CD4-positive, alpha-beta T cell treated with Interleukin-12 subunit alpha and Interleukin-12 subunit beta, for 1 hour (primary cell): ENCODE data around the gene SLC35E1.
A peak's percentile ranks its signal among the peaks of the same experiment; 100 is the strongest.

Experiments
- DNase-seq: peaks from one replicate; pipeline ENCODE4 v3.0.0-alpha.2; 2020

Gene SLC35E1

DNA sequence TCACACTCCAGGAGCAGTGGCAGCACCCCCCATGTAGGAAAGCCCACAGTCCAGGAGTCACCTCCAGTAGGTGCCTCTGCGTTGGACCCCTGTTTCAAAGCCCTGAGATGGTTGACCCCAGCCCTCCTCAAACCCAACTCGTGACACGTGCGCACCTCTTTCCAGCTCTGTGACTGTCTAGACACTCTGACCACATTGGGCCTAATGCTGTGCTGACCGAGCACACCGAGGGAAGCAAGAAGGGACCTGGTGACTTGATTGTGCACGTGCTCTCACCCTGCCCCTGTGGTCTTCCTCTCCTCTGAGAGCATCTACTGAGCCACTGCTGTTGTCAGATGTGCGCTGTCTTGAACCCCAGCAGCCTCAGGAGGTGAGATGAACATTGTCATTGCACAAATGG is 22.9 kb upstream of the SLC35E1 start:
- no peak for DNase-seq

DNA sequence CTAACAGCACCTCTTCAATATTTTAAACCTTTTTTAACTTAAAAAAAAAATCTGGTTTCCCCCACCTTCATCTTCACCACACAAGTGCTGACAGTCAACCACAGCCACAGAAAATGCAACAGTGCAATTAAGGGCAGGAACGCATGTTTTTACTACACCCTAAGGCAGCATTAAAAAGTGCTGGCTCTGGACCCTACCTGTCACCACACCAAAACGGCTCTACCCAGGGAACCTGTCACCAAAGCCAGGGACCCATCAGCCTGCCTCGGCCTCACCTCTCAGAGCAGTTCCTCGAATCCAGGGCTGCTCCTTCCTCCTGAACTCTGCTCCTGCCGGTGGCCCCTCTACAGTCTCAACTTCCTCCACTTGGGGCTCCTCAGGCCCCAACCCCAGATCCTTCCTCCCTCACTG is 22.5 kb upstream of the SLC35E1 start:
- DNase-seq = peak; percentile 63

DNA sequence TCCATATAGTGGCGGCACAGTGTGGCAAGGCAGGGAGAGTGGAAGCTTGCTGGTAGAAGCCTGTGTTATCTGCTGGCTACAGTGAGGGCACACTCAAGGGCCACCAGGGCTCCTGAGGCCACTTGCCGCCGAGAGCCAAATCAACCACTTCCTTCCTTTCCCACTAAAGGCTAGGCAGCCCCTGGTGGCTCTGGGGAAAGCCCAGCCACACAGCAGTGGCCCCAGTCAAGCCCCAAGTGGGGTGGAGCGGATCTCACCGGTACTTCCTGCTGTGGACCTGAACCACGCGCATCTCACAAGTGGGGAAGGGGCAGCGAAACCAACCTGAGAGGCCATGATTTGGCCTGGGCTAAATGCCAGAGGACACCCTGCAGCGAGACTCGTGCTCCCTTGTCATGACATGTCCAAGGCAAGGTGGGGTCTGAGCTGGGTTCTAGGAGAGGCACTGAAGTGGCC is 21.9 kb upstream of the SLC35E1 start:
- DNase-seq = peak; percentile 70

DNA sequence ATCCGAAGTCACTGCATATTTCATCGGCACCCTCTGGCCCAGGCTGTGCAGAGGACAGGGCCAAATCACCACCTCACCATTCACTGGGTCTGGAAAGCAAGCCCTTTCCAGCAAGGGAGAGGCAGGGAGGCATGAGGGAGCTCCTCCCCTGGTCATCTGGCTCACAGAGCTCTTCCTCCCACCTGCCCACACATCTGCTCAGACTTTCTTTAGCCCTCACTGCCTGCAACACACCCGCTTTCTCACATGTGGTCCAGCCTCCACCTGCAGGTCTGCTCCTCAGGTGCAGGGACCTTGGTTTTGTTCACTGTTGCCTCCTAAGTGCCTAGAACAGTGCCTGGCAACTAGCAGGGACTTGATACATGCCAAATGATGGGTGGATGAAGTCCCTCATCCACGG is 21.0 kb upstream of the SLC35E1 start:
- no peak for DNase-seq

DNA sequence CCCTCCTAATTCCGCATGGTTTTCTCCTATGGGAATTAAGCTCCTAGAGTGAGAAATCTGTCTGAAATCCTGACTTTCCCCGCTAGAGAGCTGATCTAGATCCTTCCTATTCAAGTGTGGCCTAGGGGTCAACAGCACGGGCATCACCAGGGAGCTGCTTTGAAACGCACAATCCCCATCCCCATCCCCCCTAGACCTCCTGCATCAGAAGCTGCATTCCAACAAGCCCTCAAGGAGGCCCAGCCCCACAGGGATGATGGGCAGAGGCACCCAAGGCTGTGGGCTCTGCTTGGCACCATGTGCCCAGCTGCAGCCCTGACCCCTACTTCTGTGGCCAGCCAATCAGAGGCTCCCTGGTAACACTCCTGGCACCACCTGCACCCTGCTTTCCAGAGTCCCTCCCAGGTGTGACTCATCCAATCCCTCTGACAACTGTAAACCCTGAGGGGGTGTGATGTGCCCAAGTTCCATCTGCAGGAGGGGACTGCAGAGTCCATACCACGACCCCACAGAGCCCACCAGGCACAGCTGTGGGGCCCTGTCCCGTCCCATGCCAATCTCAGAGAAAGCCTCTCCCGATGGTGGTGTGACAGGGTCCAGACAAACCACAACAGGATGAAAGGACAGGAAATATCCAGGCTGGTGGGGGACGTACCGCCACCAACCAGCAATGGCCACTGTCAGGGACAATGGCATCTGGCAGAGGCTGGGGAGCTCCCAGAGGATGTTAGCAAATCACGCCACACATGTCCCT is 19.8 kb upstream of the SLC35E1 start:
- DNase-seq = no peak

DNA sequence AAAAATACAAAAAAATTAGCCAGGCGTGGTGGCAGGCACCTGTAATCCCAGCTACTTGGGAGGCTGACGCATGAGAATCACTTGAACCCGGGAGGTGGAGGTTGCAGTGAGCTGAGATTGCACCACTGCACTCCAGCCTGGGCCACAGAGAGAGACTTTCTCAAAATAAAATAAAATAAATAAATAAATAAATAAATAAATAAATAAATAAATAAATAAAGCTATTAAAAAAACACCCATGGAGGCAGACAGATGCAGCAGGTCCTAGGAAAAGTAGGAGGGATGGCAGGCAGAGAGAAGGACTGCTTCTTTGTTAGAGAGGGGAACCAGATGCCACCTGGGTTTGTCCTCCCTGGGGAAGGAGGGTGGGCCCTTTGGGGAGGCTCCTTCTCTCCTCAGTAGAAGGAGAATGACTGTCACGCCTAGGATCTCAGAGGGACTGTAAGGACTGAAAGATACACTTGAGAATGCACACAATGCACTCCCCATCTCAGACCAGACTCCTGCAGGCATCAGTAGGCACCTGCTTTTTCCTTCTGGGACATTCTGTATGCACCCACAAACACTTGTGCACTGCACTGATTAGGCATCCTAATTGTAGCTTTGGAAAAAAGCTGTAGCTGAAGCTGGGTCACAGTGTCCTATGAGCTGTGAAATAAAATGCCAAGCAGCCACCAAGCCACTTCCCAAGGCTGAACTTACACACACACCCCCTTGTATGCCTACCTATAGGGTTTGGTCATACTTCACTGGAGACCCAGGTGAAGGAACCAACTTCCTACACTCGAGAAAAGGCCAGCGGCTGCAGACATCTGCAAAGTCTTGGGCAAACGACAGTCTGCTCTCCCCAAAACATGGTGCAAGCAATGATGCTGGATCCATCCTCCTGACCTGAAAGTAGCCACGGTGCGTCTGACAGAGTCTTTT is 18.9 kb upstream of the SLC35E1 start:
- no peak for DNase-seq

DNA sequence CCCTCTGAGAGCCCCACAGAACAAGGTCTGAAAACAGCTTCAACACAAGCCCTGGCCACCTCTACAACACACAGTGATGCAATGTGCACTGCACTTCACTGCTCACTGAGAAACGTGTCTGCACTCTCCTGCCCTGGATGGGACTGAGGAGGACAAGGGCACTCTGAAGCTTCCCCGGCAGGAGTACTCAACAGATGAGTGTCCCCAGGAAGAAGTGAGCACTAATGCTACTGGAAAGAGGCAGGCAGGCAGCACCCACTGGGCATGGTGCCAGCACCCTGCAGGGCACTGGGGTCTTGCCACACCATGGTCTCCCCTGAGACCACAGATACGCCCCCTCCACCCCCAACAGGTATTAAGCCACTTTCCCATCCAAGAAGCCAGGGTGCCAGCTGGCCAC is 17.7 kb upstream of the SLC35E1 start:
- DNase-seq = no peak

DNA sequence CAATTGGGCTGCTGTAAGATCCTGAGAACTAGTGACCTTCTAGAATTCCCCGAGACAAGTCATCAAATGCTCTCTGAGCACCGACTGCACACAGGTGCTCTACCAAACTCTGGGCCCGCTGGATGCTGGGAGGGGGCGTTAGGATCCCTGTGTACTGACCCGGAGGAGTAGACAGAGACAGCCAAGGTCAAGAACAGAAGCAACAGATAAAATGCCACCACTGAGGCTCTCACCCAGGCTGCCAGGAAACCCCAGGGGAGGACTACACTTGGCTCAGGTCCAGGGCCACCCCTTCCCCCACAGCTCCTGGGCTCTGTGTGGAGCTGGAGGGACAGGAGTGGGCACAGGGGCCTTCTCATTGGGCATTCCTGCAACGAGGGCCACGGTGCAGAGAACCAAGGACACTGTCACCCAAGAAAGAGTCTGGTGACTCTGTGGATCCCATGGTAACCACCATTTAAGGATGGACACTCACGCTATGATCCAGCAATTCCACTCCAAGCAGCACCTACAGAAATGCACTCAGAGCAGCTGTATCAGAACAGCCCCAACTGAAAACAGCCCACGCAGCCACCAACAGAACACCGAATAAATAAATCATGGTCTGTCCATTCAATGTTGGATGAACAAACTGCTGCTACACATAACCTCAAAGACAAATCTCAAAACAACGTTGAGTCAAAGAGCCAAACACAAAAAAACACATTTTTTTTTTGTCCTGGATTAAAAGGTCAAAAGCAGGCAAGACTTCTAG is 16.8 kb upstream of the SLC35E1 start:
- DNase-seq = no peak

DNA sequence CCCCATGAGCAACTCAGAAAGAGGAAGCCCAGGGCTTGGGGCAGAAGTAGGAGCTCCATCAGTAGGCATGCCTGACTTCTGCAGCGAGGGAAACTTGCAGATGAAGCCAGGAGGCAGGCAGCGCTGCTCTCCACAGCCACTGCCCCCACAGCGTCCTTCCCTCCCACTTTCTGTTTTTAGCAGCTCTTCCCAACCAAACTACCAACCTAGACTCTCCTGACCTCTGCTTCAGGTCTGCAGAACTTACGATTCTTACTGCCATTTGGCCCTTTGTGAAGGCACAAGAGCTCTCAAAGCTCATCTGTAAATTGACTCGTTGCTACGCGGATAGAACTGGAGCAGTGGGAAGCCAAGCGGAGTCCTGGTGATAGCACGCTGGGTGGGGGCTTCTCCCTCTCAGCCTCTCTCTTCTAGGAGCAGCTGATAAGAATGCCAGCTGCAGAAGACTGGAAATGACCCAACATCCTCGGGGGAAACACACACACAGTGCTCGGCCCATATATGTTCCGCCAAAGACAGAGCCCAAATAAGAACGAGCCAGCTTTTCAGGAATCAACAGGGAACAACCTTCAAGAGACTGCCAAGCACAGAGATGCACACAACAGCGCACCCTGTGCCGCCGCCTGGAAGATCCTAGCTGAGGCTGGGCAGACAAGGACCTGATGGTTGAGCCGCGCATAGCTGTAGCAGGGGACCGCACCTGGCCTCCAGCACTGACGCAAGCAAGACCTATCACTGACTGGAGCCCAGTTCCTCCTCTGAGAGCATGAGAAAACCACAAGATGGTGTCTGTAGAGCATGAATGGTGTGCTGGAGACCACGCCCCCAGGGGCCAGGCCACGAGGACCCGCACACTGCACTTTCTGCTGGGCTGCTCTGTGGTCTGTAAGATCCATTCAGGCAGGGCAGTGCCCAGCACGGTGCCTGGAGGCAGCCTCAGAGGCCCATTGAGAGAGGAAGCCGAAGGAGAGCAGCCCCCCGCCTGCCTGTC is 15.9 kb upstream of the SLC35E1 start:
- DNase-seq = peak; percentile 70

DNA sequence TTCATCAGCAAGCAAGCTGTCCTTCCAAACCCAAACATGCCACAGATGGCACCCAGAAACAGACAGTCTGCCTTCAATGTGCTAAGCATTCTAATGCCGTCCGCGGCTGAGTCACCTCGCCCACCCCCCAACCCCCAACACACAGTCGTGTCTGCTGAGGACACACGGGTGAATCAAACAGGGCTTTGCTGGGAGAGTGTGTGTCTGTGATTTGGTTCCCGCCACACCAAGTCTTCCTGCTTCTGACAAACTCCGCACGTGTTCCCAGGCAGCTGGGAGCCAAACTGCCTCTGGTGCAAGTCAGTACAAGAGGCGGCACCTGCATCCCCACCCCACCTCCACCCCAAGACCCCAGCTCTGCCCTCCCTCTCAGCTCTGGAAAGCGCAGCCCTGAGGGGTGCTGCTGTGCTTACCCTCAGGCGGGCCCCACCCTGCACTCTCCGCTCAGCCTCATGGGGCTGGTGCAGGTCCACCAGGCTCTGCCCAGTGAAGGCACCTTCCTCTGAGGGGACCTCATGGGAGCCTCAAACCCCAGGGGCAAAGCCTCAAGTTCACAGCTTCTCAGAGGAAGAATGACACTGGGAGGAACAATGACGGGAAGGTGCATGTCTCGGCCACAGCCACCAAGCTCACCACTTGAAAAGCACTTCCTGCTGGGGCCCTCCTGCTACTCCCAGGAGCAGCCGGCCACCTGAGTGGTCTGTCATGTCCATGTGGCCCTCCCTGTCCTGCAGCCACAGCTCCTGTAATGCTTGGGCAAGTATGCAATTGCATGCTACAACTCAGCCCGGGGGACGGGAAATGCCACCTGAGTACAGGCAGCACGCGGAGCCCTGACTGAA is 15.0 kb upstream of the SLC35E1 start:
- DNase-seq = peak; percentile 52

DNA sequence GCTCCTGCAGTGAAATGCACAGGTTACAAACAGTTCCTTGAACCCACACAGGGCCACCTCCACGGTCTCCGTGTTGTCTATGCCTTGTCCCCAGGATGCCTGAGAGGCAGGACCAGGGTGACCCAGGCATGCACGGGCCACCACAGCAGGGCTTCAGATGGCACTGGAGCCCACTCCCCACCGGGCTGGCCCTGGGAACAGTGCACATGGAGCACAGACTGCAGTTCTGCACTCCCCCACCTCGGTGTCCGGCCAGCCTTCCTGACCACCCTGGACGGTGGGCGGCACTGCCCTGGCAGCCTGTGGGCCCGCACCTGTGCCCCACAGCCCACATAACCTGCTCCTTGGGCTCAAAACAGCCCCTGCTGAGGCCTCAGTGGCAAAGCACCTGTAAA is 14.3 kb upstream of the SLC35E1 start:
- DNase-seq = no peak

DNA sequence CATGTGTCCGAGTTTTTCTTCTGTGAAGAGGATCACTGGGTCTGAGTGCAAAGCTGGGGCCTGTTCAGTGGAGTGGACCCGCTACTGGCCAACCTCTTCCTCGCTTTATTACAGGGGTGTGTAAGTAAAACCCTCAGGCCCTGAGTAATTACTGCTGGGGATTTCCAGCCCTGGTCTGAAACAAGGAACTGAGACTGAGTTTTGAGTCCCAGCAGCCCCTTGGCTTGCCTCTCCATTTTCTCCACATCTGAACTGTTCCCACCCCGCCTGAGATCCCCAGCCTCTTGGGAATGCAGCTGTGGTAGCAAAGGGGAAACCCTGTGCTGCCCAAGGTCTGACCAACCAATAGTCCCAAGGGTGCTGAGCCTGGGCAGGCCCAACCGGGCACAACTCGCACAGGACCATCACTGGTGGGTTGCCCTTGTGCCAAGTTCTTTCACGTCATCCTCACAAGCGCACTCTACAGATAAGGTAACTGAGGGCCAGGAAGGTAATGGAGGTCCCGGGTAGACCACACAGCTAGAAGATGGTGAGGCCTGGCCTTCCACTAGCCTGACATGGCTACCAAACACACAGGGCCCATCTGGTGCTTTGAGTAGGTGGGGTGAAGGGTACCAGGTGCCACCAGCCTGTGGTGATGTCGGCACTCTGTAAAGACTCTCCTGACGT is 13.7 kb upstream of the SLC35E1 start:
- DNase-seq = peak; percentile 54

DNA sequence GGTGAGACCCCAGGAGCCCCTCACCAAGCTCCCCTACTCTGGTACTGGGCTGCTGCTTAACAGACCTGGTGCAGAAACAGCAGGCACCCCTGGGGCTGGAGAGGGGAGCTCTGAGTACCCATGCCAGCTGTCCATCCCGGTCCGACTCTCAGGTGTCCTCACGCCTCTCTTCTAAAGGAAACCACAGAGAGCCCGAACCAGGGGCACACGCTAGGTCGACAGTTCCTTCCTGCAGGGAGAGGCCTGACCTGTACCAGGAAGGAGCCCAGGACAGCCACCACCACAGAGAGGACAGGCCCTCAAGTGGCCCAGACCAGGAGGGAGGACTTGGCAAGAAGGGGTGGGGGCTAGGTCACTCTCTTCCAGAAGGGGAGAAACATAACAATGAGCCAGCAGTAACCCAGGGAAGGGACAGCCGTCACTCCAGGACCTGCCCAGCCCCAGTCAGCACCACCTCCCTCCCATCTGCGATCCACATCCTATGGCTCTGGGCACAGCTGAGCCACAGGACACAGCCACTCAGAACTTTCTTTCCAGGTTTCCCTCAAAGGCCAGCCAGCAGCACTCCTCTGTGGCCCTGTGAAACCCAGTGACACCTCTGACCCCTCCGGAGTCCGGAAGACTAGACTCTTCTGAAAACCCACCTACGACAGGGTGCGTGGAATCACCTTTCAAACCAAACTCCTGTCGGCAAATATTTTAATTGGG is 13.0 kb upstream of the SLC35E1 start:
- no peak for DNase-seq

DNA sequence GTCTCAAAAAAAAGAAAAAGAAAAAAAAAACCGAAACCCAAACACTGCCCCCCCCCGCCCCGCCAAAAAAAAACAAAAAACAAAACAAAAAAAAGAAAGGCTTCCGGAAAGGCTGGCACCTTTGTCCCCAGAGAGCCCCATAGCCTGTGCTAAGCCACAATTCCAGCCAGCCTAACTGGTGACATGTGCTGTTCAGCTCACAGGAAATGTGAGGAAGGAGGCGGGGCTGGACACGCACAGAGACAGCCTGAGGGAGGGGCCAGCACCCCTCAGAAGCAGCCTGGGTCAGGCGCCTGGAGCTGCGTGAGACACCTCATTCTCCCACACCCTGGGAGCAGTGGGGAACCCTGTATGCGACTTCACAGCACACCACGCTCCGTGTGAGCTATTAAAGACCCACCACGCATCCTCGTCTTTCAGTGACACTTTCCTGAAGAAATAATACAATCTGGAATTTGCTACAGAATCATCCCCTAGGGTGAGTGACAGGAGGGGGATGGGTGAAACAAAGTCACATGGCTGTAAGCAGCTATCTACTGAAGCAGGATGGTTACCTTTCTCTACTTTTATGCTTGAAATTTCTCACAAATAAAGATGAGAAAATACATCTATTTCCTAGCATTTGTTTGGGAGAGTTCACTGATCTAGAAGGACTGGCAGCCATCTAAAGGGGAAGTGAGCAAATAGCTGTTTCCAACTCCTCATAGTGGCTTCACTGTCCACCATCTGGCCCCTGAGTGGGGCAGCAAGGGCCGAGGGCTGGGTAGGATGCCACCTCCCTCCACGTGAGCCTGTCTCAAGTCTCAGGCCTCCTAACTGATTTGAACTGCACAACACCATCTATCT is 12.3 kb upstream of the SLC35E1 start:
- DNase-seq = peak; percentile 95

DNA sequence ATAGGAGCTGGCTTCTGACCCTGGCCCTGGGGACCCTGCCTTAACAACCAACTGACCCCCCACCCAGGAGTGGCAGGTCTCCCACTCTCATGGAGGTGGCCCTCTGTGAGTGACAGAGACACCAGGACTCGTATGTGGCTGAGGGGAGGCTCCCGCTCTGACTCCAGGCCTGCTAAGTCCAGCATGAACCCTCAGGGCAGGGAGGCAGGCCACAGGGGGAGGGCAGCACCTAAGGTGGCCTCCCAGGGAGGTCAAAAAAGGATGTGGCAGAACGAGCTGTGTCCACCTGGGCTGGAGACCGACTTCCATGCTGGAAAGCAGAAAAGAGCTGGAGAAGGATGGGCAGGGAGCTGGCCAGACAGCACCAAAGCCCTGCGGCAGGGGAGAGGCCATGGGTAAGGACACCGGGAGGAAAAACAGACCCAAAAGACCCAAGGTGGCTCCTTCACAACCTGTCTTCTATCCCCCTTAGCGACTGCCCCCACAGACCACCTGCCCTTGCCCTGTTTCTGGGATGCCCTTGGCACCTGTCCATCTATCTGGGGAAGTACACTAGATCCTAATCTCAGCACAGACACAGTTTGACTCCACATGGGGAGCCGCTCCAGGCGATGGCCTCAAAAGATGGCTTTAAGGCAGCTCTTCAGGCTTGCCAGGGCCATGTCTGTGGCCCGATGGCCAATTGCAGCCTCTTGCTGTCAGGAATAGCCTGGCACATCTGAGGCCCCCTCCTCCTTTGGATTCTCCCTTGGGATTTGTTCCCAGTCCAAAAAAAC is 10.5 kb upstream of the SLC35E1 start:
- DNase-seq = no peak

DNA sequence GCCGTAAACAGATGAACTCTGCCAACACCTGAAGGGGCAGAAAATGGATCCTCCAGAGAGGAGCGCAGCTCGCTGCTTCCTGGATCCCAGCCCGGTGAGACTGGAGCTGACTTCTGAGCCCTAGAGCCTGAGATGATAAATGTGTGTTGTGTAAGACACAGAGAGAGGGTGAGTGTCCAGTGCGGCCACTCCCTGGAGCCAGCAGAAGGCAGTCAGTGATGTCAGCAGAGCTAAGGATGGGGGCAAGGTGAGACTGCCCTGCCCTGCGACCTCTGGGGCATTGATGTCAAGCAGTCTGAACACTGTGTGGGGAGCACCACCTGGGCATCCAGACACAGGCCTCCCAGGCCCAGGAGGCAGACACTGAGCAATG is 9.7 kb upstream of the SLC35E1 start:
- no peak for DNase-seq

DNA sequence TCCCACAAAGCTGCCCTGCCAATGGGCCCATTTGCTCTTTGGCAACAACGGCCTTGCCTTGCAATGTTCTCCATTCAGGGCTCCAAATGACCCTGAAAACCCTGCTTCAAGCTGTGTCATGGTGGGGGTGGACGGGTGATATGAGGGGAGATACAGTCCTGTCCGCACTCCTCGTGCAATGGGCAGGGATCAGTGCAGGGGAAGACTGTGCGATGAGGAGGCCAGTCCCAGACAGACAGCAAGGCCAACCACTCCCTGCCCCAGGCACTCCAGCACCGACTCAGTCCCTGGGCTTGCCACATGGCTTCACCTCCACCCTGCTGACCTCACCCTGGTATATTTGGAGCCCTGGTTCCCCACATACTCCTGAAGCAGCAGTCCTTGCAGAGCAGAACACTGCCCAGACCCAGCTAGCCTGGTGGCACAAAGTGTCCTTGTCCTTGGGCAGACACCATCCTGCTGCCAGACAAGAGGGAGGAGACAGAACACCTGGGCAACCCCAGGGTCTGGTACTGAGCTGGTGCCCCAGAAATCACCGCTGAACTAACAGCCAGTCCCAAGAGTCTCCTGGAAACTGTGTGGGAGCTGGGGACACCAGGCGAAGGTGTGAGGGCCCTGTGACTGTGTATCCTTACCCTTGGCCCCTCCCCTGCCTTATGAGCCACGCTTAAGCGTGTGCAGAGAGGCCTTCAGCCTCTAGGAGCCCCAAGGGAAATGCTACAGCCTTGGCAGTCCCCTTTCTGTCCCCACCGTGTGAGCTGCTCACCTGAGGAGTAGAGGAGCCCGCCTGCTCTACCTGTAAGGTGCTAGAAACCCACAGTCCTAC is 9.1 kb upstream of the SLC35E1 start:
- no peak for DNase-seq
